IMR-90 (cell line): ENCODE measurements around the gene DOK3. TPM values are rescaled to one million over a fixed set of nuclear protein-coding genes. Genes with fewer than 3 reads are reported as not detected.

Experiments
- ATAC-seq: fragments of 200-7000 bp; cut with Tn5 transposase; 2 replicates; pipeline ENCODE4 v1.9.1; 2020; ENCODE audit warnings: low read depth, mild to moderate bottlenecking, moderate library complexity
- BruUV-seq: library from RNA; stranded (reverse); fragments of 400-500 nt; replicated peaks from 2 replicates; lab custom pipeline; 2021; lab: Mats Ljungman, UMichigan
- CTCF ChIA-PET: fragments of 300-600 bp; formaldehyde crosslinking; extraction: SDS; loops from one replicate; lab custom pipeline; 2021; ENCODE audit warnings: antibody characterized with exemption; lab: Yijun Ruan, JAX
- POLR2A ChIA-PET: fragments of 300-600 bp; sonication (Branson Sonifier 250); formaldehyde crosslinking; loops from one replicate; lab custom pipeline; 2022; ENCODE audit warnings: antibody characterized with exemption; ENCODE audit not compliant: unreplicated experiment; lab: Charles Lee
- DNase-seq: peaks from one replicate; pipeline ENCODE4 v3.0.0; 2013
- H2AFZ ChIP-seq: replicated peaks from 2 replicates; pipeline ENCODE3; 2013; ENCODE audit warnings: low read length, mild to moderate bottlenecking; ENCODE audit not compliant: poor library complexity
- H2AK5ac ChIP-seq: 2 replicates; pipeline ENCODE4 v1.6.1; 2013; ENCODE audit warnings: low read depth, low read length, inconsistent platforms
- H2AK9ac ChIP-seq: replicated peaks from 2 replicates; pipeline ENCODE3; 2013; ENCODE audit warnings: mild to moderate bottlenecking, low read depth, low read length, moderate library complexity; ENCODE audit not compliant: poor library complexity
- H2BK120ac ChIP-seq: 2 replicates; pipeline ENCODE4 v1.6.1; 2013; ENCODE audit warnings: low read depth, low read length, inconsistent platforms
- H2BK15ac ChIP-seq: 3 replicates; pipeline ENCODE4 v1.6.1; 2013; ENCODE audit warnings: low read depth, low read length, inconsistent platforms
- H2BK20ac ChIP-seq: 2 replicates; pipeline ENCODE4 v1.6.1; 2013; ENCODE audit warnings: low read depth, mild to moderate bottlenecking, inconsistent platforms, low read length, moderate library complexity
- H2BK5ac ChIP-seq: 2 replicates; pipeline ENCODE4 v1.6.1; 2013; ENCODE audit warnings: mild to moderate bottlenecking, low read depth, low read length, inconsistent platforms; ENCODE audit not compliant: poor library complexity, severe bottlenecking
- H3K14ac ChIP-seq: replicated peaks from 2 replicates; pipeline ENCODE4 v1.6.1; 2013; ENCODE audit warnings: low read depth, low read length, inconsistent platforms
- H3K18ac ChIP-seq: 2 replicates; pipeline ENCODE4 v1.6.1; 2013; ENCODE audit warnings: low read depth, low read length, control low read depth
- H3K23ac ChIP-seq: 2 replicates; pipeline ENCODE4 v1.6.1; 2013; ENCODE audit warnings: low read depth, low read length, inconsistent platforms
- H3K27ac ChIP-seq: 2 replicates; pipeline ENCODE4 v1.5.1; 2013; ENCODE audit warnings: mild to moderate bottlenecking, control low read depth, low read length; ENCODE audit not compliant: insufficient read depth
- H3K27me3 ChIP-seq: 2 replicates; pipeline ENCODE4 v1.6.1; 2013; ENCODE audit warnings: low read length; ENCODE audit not compliant: control insufficient read depth, insufficient read depth
- H3K36me3 ChIP-seq: 2 replicates; pipeline ENCODE4 v1.6.1; 2013; ENCODE audit warnings: low read length, mixed read lengths; ENCODE audit not compliant: control insufficient read depth, insufficient read depth
- H3K4ac ChIP-seq: 2 replicates; pipeline ENCODE4 v1.6.1; 2013; ENCODE audit warnings: low read depth, low read length, inconsistent platforms
- H3K4me1 ChIP-seq: 2 replicates; pipeline ENCODE4 v1.6.1; 2013; ENCODE audit warnings: low read length, mixed read lengths; ENCODE audit not compliant: control insufficient read depth, insufficient read depth
- H3K4me2 ChIP-seq: 2 replicates; pipeline ENCODE4 v1.6.1; 2013; ENCODE audit warnings: low read depth, mild to moderate bottlenecking, control low read depth, low read length, moderate library complexity
- H3K4me3 ChIP-seq: 2 replicates; pipeline ENCODE4 v1.5.1; 2013; ENCODE audit warnings: low read depth, mild to moderate bottlenecking, control low read depth, low read length, moderate library complexity; ENCODE audit not compliant: insufficient read depth
- H3K56ac ChIP-seq: 2 replicates; pipeline ENCODE4 v1.6.1; 2013; ENCODE audit warnings: low read length, inconsistent platforms; ENCODE audit not compliant: insufficient read depth; ENCODE audit errors: extremely low read depth
- H3K79me1 ChIP-seq, 2 experiments: 2 replicates each; pipeline ENCODE4 v1.6.1; 2013; ENCODE audit warnings: low read length in 2 of 2, inconsistent platforms in 1 of 2, low read depth in 1 of 2
- H3K9ac ChIP-seq: 2 replicates; pipeline ENCODE4 v1.6.1; 2013; ENCODE audit warnings: low read depth, low read length, control low read depth
- H3K9me1 ChIP-seq: 2 replicates; pipeline ENCODE4 v1.6.1; 2013; ENCODE audit warnings: low read length, inconsistent platforms; ENCODE audit not compliant: insufficient read depth
- H3K9me3 ChIP-seq: 2 replicates; pipeline ENCODE4 v1.6.1; 2013; ENCODE audit warnings: low read length; ENCODE audit not compliant: control insufficient read depth, insufficient read depth
- H4K20me1 ChIP-seq: 2 replicates; pipeline ENCODE4 v1.6.1; 2013; ENCODE audit warnings: low read length, inconsistent platforms; ENCODE audit not compliant: insufficient read depth
- H4K5ac ChIP-seq: 2 replicates; pipeline ENCODE4 v1.6.1; 2013; ENCODE audit warnings: mild to moderate bottlenecking, low read depth, low read length, control low read depth
- H4K8ac ChIP-seq, 2 experiments: 2 replicates each; pipeline ENCODE4 v1.6.1; 2013; ENCODE audit warnings: low read depth in 2 of 2, low read length in 2 of 2, control low read depth in 1 of 2, inconsistent platforms in 1 of 2
- H4K91ac ChIP-seq: 2 replicates; pipeline ENCODE4 v1.6.1; 2013; ENCODE audit warnings: low read depth, low read length, inconsistent platforms; ENCODE audit not compliant: insufficient read depth
- BHLHE40 ChIP-seq: fragments of 150-350 bp; IDR thresholded peaks from 2 replicates; pipeline ENCODE4 v1.6.1; 2016; ENCODE audit warnings: mild to moderate bottlenecking, low read depth, low read length
- CEBPB ChIP-seq: IDR thresholded peaks from 2 replicates; pipeline ENCODE4 v1.6.1; 2012; ENCODE audit warnings: low read depth, low read length, improper control_type of control experiment
- CHD1 ChIP-seq: IDR thresholded peaks from 2 replicates; pipeline ENCODE4 v1.6.1; 2012; ENCODE audit warnings: low read depth, low read length, improper control_type of control experiment
- CTCF ChIP-seq: conservative IDR thresholded peaks from 2 replicates; pipeline ENCODE4 v1.5.1; 2012; ENCODE audit warnings: mild to moderate bottlenecking, low read depth, low read length, improper control_type of control experiment
- ELK1 ChIP-seq: fragments of 150-350 bp; IDR thresholded peaks from 2 replicates; pipeline ENCODE4 v1.6.1; 2016; ENCODE audit warnings: low read depth, mild to moderate bottlenecking, low read length, moderate library complexity, borderline replicate concordance
- FOS ChIP-seq: fragments of 150-350 bp; IDR thresholded peaks from 2 replicates; pipeline ENCODE4 v1.6.1; 2016; ENCODE audit warnings: low read depth, low read length
- MAFK ChIP-seq: IDR thresholded peaks from 2 replicates; pipeline ENCODE4 v1.6.1; 2012; ENCODE audit warnings: low read depth, low read length, improper control_type of control experiment
- MAZ ChIP-seq: IDR thresholded peaks from 2 replicates; pipeline ENCODE4 v1.6.1; 2012; ENCODE audit warnings: low read depth, mild to moderate bottlenecking, low read length, improper control_type of control experiment, moderate library complexity, borderline replicate concordance
- MXI1 ChIP-seq: IDR thresholded peaks from 2 replicates; pipeline ENCODE4 v1.6.1; 2012; ENCODE audit warnings: low read depth, mild to moderate bottlenecking, low read length, moderate library complexity, borderline replicate concordance
- NFE2L2 ChIP-seq: fragments of 150-350 bp; IDR thresholded peaks from 2 replicates; pipeline ENCODE4 v1.6.1; 2016; ENCODE audit warnings: low read depth, mild to moderate bottlenecking, low read length
- POLR2A ChIP-seq: IDR thresholded peaks from 2 replicates; pipeline ENCODE4 v1.6.1; 2012; ENCODE audit warnings: mild to moderate bottlenecking, low read depth, low read length
- RAD21 ChIP-seq: IDR thresholded peaks from 2 replicates; pipeline ENCODE4 v1.6.1; 2012; ENCODE audit warnings: low read length, improper control_type of control experiment
- RCOR1 ChIP-seq: IDR thresholded peaks from 2 replicates; pipeline ENCODE4 v1.6.1; 2012; ENCODE audit warnings: mild to moderate bottlenecking, low read length, improper control_type of control experiment; ENCODE audit not compliant: insufficient replicate concordance
- RFX5 ChIP-seq: IDR thresholded peaks from 2 replicates; pipeline ENCODE4 v1.8.0; 2012; ENCODE audit warnings: low read depth, mild to moderate bottlenecking, low read length, moderate library complexity
- SMC3 ChIP-seq: fragments of 150-350 bp; IDR thresholded peaks from 2 replicates; pipeline ENCODE4 v1.6.1; 2016; ENCODE audit warnings: low read depth, mild to moderate bottlenecking, antibody characterized with exemption, low read length, moderate library complexity
- USF2 ChIP-seq: fragments of 150-350 bp; IDR thresholded peaks from 2 replicates; pipeline ENCODE4 v1.6.1; 2017; ENCODE audit warnings: mild to moderate bottlenecking, antibody characterized with exemption, low read length, low read depth
- WGBS, 2 experiments: methylation state at CpG; one replicate each; pipeline versions ENCODE4 v1.1.5 to v1.1.7; 2013; ENCODE audit warnings: missing lambda C conversion rate in 2 of 2; ENCODE audit not compliant: insufficient read length in 1 of 2; ENCODE audit errors: extremely low coverage in 2 of 2; 5-methylcytosine and 5-hydroxymethylcytosine counted together
- dilution Hi-C: fragments of 300-500 bp; cut with HindIII; formaldehyde crosslinking; loops from one replicate; pipeline ENCODE4 v1.14.3; 2018; ENCODE audit warnings: low sequenced_read_pairs; ENCODE audit not compliant: unreplicated experiment
- in situ Hi-C: fragments of 300-500 bp; cut with MboI; formaldehyde crosslinking; loops from 3 replicates; pipeline ENCODE4 v1.14.3; 2019; ENCODE audit warnings: low sequenced_read_pairs, inconsistent platforms, mixed read lengths
- intact Hi-C: fragments of 100-400 bp; cut with micrococcal nuclease; formaldehyde crosslinking; loops from 2 replicates; pipeline ENCODE4 v1.10.0; 2022
- polyA plus RNA-seq, 3 experiments: library from polyadenylated mRNA; depleted of rRNA; stranded (reverse); fragments of >200 nt; gene quantifications; 2 replicates each; pipeline ENCODE4 v1.2.3, GENCODE V29; 2012; ENCODE audit warnings: low replicate concordance in 1 of 3
- total RNA-seq: library from RNA; depleted of rRNA; stranded (reverse); fragments of >200 nt; gene quantifications from 2 replicates; pipeline ENCODE4 v1.2.3, GENCODE V29; 2012

DOK3 gene
- total and polyA plus RNA-seq, 2 of the 4 experiments (the other 2 are of a cell fraction), result 0.54 to 3.9 TPM

- H4K20me1 ChIP-seq, result peaks cover 47% of the 10 kb centered on the region
- no peak overlapping the region for H3K27ac ChIP-seq
- in situ Hi-C loops (no loop called here), intact Hi-C loops (loop anchor here (1.0 kb wide), 4 partner anchors 50 to 340 kb away; no protein-coding TSS in a partner anchor), dilution Hi-C loops (no loop called here)
- peaks cover 8% of the 10 kb centered on the region for H3K4me1 ChIP-seq
- H3K4ac ChIP-seq, result no peak overlapping the region
- H2BK20ac ChIP-seq, result no peak overlapping the region
- H2AFZ ChIP-seq, result peak overlapping the region; percentile 82
- H4K91ac ChIP-seq, result no peak overlapping the region
- H3K27me3 ChIP-seq, result no peaks in the 10 kb centered on the region
- H3K4me3 ChIP-seq, result no peak overlapping the region
- no TSS peak for BruUV-seq
- H3K23ac ChIP-seq, result no peak overlapping the region
- ChIA-PET POLR2A (interaction anchor here (1.2 kb wide), 1 partner anchor 43 kb away, joined by 3 read pairs; no protein-coding TSS in a partner anchor), CTCF (interaction anchor here (1.1 to 5.2 kb wide), 4 partner anchors 9 to 102 kb away, joined by 3 to 44 read pairs (median 8); partner anchors contain the start of gene LMAN2)
- WGBS, 2 experiments, result 73% methylated on average over 3 of the region's 31 CpGs; no CpG with 5 or more reads in 1 of the 2 experiments
- H2AK9ac ChIP-seq, result peak overlapping the region; percentile 7
- peak overlapping the region in 1 of 2 experiments; percentile 4; a peak in 1 of 4 replicates for H4K8ac ChIP-seq
- no peaks in the 10 kb centered on the region for H3K9me3 ChIP-seq
- no peak for TF ChIP-seq USF2
- TF ChIP-seq CTCF, result no peak
- no peak for TF ChIP-seq FOS
- TF ChIP-seq CHD1, result no peak
- no peak for TF ChIP-seq CEBPB
- TF ChIP-seq RCOR1, result no peak
- no peak for TF ChIP-seq NFE2L2
- TF ChIP-seq MAFK, result no peak
- no peak for TF ChIP-seq BHLHE40
- no peak for TF ChIP-seq ELK1
- TF ChIP-seq SMC3, result no peak
- no peak for TF ChIP-seq MXI1
- no peak for TF ChIP-seq POLR2A
- TF ChIP-seq RAD21, result no peak
- no peak for TF ChIP-seq RFX5
- TF ChIP-seq MAZ, result no peak
- H3K9ac ChIP-seq, result no peak overlapping the region
- no peak overlapping the region for H2BK5ac ChIP-seq
- DNase-seq, result no peak
- no peaks in the 10 kb centered on the region for H3K9me1 ChIP-seq
- H3K56ac ChIP-seq, result no peak overlapping the region
- no peak overlapping the region for H3K4me2 ChIP-seq
- no peak overlapping the region for H3K14ac ChIP-seq
- H2BK15ac ChIP-seq, result no peak overlapping the region
- peaks cover 0 to 7% of the 10 kb centered on the region in 2 experiments; a peak in 1 of 4 replicates for H3K79me1 ChIP-seq
- H3K18ac ChIP-seq, result no peak overlapping the region
- no peak overlapping the region for H4K5ac ChIP-seq
- H3K36me3 ChIP-seq, result peaks cover 23% of the 10 kb centered on the region
- H2BK120ac ChIP-seq, result no peak overlapping the region
- no peak overlapping the region for H2AK5ac ChIP-seq
- no peak for ATAC-seq
Measured at GRCh38 chr5:177453852-177454396, 55.7 kb downstream of the DOK3 start.
